Upper lobe of left lung (tissue), 6 donors: ENCODE data around the gene CLIC6. TPM values are rescaled to one million over a fixed set of nuclear protein-coding genes. Genes with fewer than 3 reads are reported as not detected.

Experiments
- ATAC-seq, 2 donors: fragments of 200-7000 bp; cut with Tn5 transposase; one replicate each; pipeline ENCODE4 v1.9.1; 2022; ENCODE audit warnings: mild to moderate bottlenecking in 2 of 2, moderate library complexity in 2 of 2; ENCODE audit not compliant: low FRiP score in 2 of 2
- DNase-seq, 2 donors: peaks; one replicate each; pipeline ENCODE4 v3.0.0-alpha.2; 2019 to 2020
- H3K27ac ChIP-seq, 4 donors: fragments of 200-600 bp; sonication (generic); one replicate each; pipeline ENCODE4 v1.5.1; 2016 to 2019
- H3K27me3 ChIP-seq, 4 donors: fragments of 200-600 bp; sonication (generic); one replicate each; pipeline ENCODE4 v1.5.1; 2017 to 2019
- H3K36me3 ChIP-seq, 4 donors: fragments of 200-600 bp; sonication (generic); one replicate each; pipeline ENCODE4 v1.5.1; 2016 to 2019
- H3K4me1 ChIP-seq, 4 donors: fragments of 200-600 bp; sonication (generic); one replicate each; pipeline ENCODE4 v1.5.1; 2018 to 2019
- H3K4me3 ChIP-seq, 4 donors: fragments of 200-600 bp; sonication (generic); one replicate each; pipeline ENCODE4 v1.5.1; 2017 to 2019; ENCODE audit warnings: mild to moderate bottlenecking in 2 of 4, moderate library complexity in 1 of 4
- H3K9me3 ChIP-seq, 4 donors: fragments of 200-600 bp; sonication (generic); one replicate each; pipeline ENCODE4 v1.5.1; 2018 to 2019
- CTCF ChIP-seq, 6 experiments: fragments of 450-650 bp in 4 of 6; fragments of 200-600 bp in 2 of 6; sonication (generic) in 2 of 6; IDR thresholded peaks; one replicate each; pipeline ENCODE4 v1.5.1; 2016 to 2019; ENCODE audit warnings: antibody characterized with exemption in 6 of 6
- EP300 ChIP-seq, 4 donors: sonication (generic); formaldehyde crosslinking; IDR thresholded peaks; one replicate each; pipeline ENCODE4 v1.5.1; 2017; ENCODE audit warnings: antibody characterized with exemption in 4 of 4, control low read depth in 2 of 4
- POLR2A ChIP-seq, 4 donors: fragments of 450-650 bp; IDR thresholded peaks; one replicate each; pipeline ENCODE4 v1.5.1; 2016 to 2017; ENCODE audit warnings: antibody characterized with exemption in 4 of 4, mild to moderate bottlenecking in 2 of 4
- POLR2AphosphoS5 ChIP-seq, 2 donors: sonication (generic); formaldehyde crosslinking; IDR thresholded peaks; one replicate each; pipeline ENCODE4 v1.5.1; 2017; ENCODE audit warnings: antibody characterized with exemption in 2 of 2
- WGBS, 2 donors: methylation state at CpG; one replicate each; pipeline ENCODE4 v1.1.5; 2017 to 2018; 5-methylcytosine and 5-hydroxymethylcytosine counted together
- total RNA-seq, 6 donors: library from RNA; depleted of rRNA in 4 of 6; stranded (reverse); fragments of >200 nt in 4 of 6; gene quantifications; one replicate each; pipeline versions ENCODE4 v1.1.0 to v1.2.1, GENCODE V29; 2016 to 2021
- donor health status: DM: no; HTN: no; CAD: no; lungs with moderate emphysema.
- donor health status: DM: no; HTN: yes; CAD: no; lungs with severe emphysema.

CLIC6 gene
- total RNA-seq, 6 donors from 2014 or later, result 6.2 to 42.6 (median 13.8) TPM

GRCh38 chr21:34650861-34651431 is 17.8 kb upstream of the CLIC6 start:
- WGBS, 2 donors, result 14 to 30% methylated on average over 1 of the region's 1 CpG
- peaks cover 0 to 11% (median 0%) of the 10 kb centered on the region in 4 donors for H3K9me3 ChIP-seq
- ATAC-seq (no peak), DNase-seq (no peak)
- H3K4me1 ChIP-seq, result peaks cover 0 to 4% (median 0%) of the 10 kb centered on the region in 4 donors
- H3K4me3 ChIP-seq, result no peak overlapping the region
- no peaks in the 10 kb centered on the region for H3K36me3 ChIP-seq
- H3K27ac ChIP-seq, result no peak overlapping the region
- H3K27me3 ChIP-seq, result no peaks in the 10 kb centered on the region
- TF ChIP-seq CTCF (IDR thresholded peaks at IDR 0.05) (no peak), EP300 (IDR thresholded peaks at IDR 0.05) (no peak), POLR2AphosphoS5 (IDR thresholded peaks at IDR 0.05) (no peak), POLR2A (IDR thresholded peaks at IDR 0.05) (no peak)

- no peak overlapping the region for H3K27ac ChIP-seq
- peaks cover 0 to 11% (median 0%) of the 10 kb centered on the region in 4 donors for H3K9me3 ChIP-seq
- 82 to 94% methylated on average over 1 of the region's 1 CpG for WGBS, 2 donors
- ATAC-seq (no peak), DNase-seq (no peak)
- H3K36me3 ChIP-seq, result no peaks in the 10 kb centered on the region
- TF ChIP-seq EP300 (IDR thresholded peaks at IDR 0.05) (no peak), CTCF (IDR thresholded peaks at IDR 0.05) (no peak), POLR2AphosphoS5 (IDR thresholded peaks at IDR 0.05) (no peak), POLR2A (IDR thresholded peaks at IDR 0.05) (no peak)
- H3K27me3 ChIP-seq, result no peaks in the 10 kb centered on the region
- H3K4me1 ChIP-seq, result peaks cover 0 to 4% (median 0%) of the 10 kb centered on the region in 4 donors
- no peak overlapping the region for H3K4me3 ChIP-seq
These were observed 17.2 kb upstream of the CLIC6 start for GRCh38 chr21:34651642-34652041.

GRCh38 chr21:34653522-34653921 is 15.3 kb upstream of the CLIC6 start:
- Histone ChIP-seq H3K9me3 (peaks cover 0 to 11% (median 0%) of the 10 kb centered on the region in 4 donors), H3K27ac (no peak overlapping the region), H3K27me3 (no peaks in the 10 kb centered on the region), H3K4me3 (no peak overlapping the region), H3K36me3 (no peaks in the 10 kb centered on the region), H3K4me1 (peaks cover 0 to 4% (median 0%) of the 10 kb centered on the region in 4 donors)
- ATAC-seq (no peak), DNase-seq (no peak)
- WGBS, 2 donors, result 89 to 91% methylated on average over 6 of the region's 6 CpGs
- no peak for TF ChIP-seq CTCF (IDR thresholded peaks at IDR 0.05)
- no peak for TF ChIP-seq POLR2A (IDR thresholded peaks at IDR 0.05)

- no peak for DNase-seq
- Histone ChIP-seq H3K9me3 (peaks cover 11 to 16% (median 13%) of the 10 kb centered on the region in 4 donors), H3K4me3 (no peak overlapping the region), H3K36me3 (no peaks in the 10 kb centered on the region), H3K27ac (no peak overlapping the region), H3K4me1 (no peaks in the 10 kb centered on the region), H3K27me3 (no peaks in the 10 kb centered on the region)
- no peak for TF ChIP-seq POLR2AphosphoS5 (IDR thresholded peaks at IDR 0.05)
- no peak for TF ChIP-seq POLR2A (IDR thresholded peaks at IDR 0.05)
- TF ChIP-seq EP300 (IDR thresholded peaks at IDR 0.05), result no peak
- no peak for TF ChIP-seq CTCF (IDR thresholded peaks at IDR 0.05)
- no peak for ATAC-seq
These were observed 6.9 kb upstream of the CLIC6 start for GRCh38 chr21:34661848-34662247.

- TF ChIP-seq POLR2A (IDR thresholded peaks at IDR 0.05), result no peak
- TF ChIP-seq CTCF (IDR thresholded peaks at IDR 0.05), result no peak
- no peak for TF ChIP-seq POLR2AphosphoS5 (IDR thresholded peaks at IDR 0.05)
- TF ChIP-seq EP300 (IDR thresholded peaks at IDR 0.05), result no peak
- DNase-seq, result no peak
- H3K4me3 ChIP-seq, result no peak overlapping the region
- H3K4me1 ChIP-seq, result peaks cover 14 to 27% (median 19%) of the 10 kb centered on the region in 4 donors
- H3K9me3 ChIP-seq, result no peaks in the 10 kb centered on the region
- no peaks in the 10 kb centered on the region for H3K36me3 ChIP-seq
- WGBS, 2 donors, result 86 to 92% methylated on average over 3 of the region's 3 CpGs
- no peak for ATAC-seq
- peaks cover 0 to 20% (median 15%) of the 10 kb centered on the region in 4 donors for H3K27me3 ChIP-seq
- no peak overlapping the region for H3K27ac ChIP-seq
These were observed 1.0 kb upstream of the CLIC6 start for GRCh38 chr21:34667761-34668160.
